HepG2 (cell line): ENCODE measurements around the gene TMC8. TPM values are rescaled to one million over a fixed set of nuclear protein-coding genes. Genes with fewer than 3 reads are reported as not detected.
A peak's percentile ranks its signal among the peaks of the same experiment; 100 is the strongest.

ENCODE experiments used
- BRD4 ChIP-seq: sonication (generic); formaldehyde crosslinking; IDR thresholded peaks from 2 replicates; pipeline ENCODE4 v1.4.0; 2020; ENCODE audit warnings: missing genetic modification reagents
- HOXD1 ChIP-seq: sonication (generic); formaldehyde crosslinking; IDR thresholded peaks from 2 replicates; pipeline ENCODE4 v1.5.0; 2020; ENCODE audit warnings: missing genetic modification reagents
- POLR2G ChIP-seq: fragments of 200-400 bp; formaldehyde crosslinking; IDR thresholded peaks from 2 replicates; pipeline ENCODE4 v1.6.1; 2018; ENCODE audit warnings: mild to moderate bottlenecking, low read depth, low read length, moderate library complexity
- SP2 ChIP-seq: sonication (generic); formaldehyde crosslinking; IDR thresholded peaks from 2 replicates; pipeline ENCODE4 v1.5.1; 2020; ENCODE audit warnings: mild to moderate bottlenecking, missing genetic modification reagents
- TMF1 ChIP-seq: sonication (generic); formaldehyde crosslinking; IDR thresholded peaks from 2 replicates; pipeline ENCODE4 v1.8.1; 2022; ENCODE audit warnings: low read depth, missing genetic modification reagents
- XRCC5 ChIP-seq: fragments of 200-400 bp; formaldehyde crosslinking; optimal IDR thresholded peaks from 2 replicates; pipeline ENCODE3; 2017; ENCODE audit warnings: mild to moderate bottlenecking, low read length
- ZBTB3 ChIP-seq: sonication (generic); formaldehyde crosslinking; IDR thresholded peaks from 2 replicates; pipeline ENCODE4 v1.4.0; 2020; ENCODE audit warnings: low read depth, mild to moderate bottlenecking, moderate library complexity, missing genetic modification reagents, borderline replicate concordance
- ZFP1 ChIP-seq: IDR thresholded peaks from 2 replicates; pipeline ENCODE4 v1.6.1; 2016
- ZMYM4 ChIP-seq: sonication (generic); formaldehyde crosslinking; IDR thresholded peaks from 2 replicates; pipeline ENCODE4 v1.8.1; 2023; ENCODE audit warnings: mild to moderate bottlenecking, missing genetic modification reagents
- ZNF713 ChIP-seq: sonication (generic); formaldehyde crosslinking; IDR thresholded peaks from 2 replicates; pipeline ENCODE4 v1.4.0; 2020; ENCODE audit warnings: mild to moderate bottlenecking, missing genetic modification reagents
- ZNF781 ChIP-seq: sonication (generic); formaldehyde crosslinking; IDR thresholded peaks from 2 replicates; pipeline ENCODE4 v1.5.1; 2020; ENCODE audit warnings: borderline replicate concordance, mild to moderate bottlenecking, missing genetic modification reagents; ENCODE audit errors: not compliant biosample characterization
- polyA plus RNA-seq, 8 experiments: library from polyadenylated mRNA; depleted of rRNA in 3 of 8; stranded (reverse) in 7 of 8; unstranded in 1 of 8; fragments of >200 nt; fragmentation: Illumina TruSeq in 4 of 8; extraction: Trizol in 4 of 8; gene quantifications; 2 replicates each; pipeline versions ENCODE4 v1.2.1 to v1.2.3, GENCODE V29; 2011 to 2016; ENCODE audit warnings: low read depth in 4 of 8, missing spikeins in 1 of 8, mixed read lengths in 1 of 8; ENCODE audit not compliant: insufficient read depth in 1 of 8
- total RNA-seq, 5 experiments: library from RNA; depleted of rRNA; stranded (reverse); fragments of >200 nt; fragmentation: Illumina TruSeq; extraction: Trizol; gene quantifications; 2 replicates each; pipeline ENCODE4 v1.2.3, GENCODE V29; 2016; ENCODE audit warnings: low read depth in 1 of 5
- TF ChIP-seq, protein P1 (sequence below): sonication (generic); formaldehyde crosslinking; IDR thresholded peaks from 2 replicates; pipeline ENCODE4 v1.5.0; 2020; ENCODE audit warnings: missing genetic modification reagents
- TF ChIP-seq, protein P2 (sequence below): sonication (generic); formaldehyde crosslinking; IDR thresholded peaks from 2 replicates; pipeline ENCODE4 v1.9.0; 2021; ENCODE audit warnings: mild to moderate bottlenecking, missing genetic modification reagents
- TF ChIP-seq, protein P3 (sequence below), 2 experiments: sonication (generic) in 1 of 2; formaldehyde crosslinking in 1 of 2; IDR thresholded peaks; 2 replicates each; pipeline versions ENCODE4 v1.6.1 to v1.9.0; 2014 to 2022; ENCODE audit warnings: antibody characterized with exemption in 1 of 2, borderline replicate concordance in 1 of 2, inconsistent platforms in 1 of 2, low read depth in 1 of 2, missing genetic modification reagents in 1 of 2
- TF ChIP-seq, protein P4 (sequence below): conservative IDR thresholded peaks from 2 replicates; pipeline ENCODE4 v1.6.1; 2018; ENCODE audit warnings: missing genetic modification reagents

TMC8 gene
- total and polyA plus RNA-seq, 2 of the 13 experiments (the other 11 are each of a cell fraction or from before 2014, with no cell fraction given) = 0.53 to 7.8 TPM

DNA sequence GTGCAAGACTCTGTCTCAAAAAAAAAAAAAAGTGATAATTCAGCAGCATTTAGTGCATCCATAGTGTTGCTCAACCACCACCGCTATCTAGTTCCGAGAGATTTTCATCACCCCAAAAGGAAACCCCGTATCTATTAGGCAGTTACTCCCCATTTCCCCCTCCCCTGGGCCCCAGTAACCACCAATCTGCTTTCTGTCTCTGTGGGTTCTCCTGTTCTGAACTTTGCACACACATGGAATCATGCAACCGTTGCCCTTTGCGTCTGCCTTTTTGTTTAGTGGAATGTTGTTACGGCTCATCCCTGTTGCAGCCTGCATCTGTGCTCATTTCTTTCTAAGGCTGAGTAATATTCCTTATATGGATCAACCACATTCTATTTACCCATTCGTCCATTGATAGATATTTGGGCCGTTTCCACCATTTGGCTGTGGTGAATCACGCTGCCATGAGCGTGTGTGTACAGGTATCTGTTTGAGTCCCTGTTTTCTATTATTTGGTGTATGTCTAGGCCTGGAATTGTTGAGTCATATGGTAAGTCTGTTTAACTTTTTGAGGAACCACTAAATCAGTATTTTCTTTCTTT lies 29.1 kb downstream of the TMC8 start (continued):
- TF ChIP-seq XRCC5 = peak; percentile 31
- TF ChIP-seq ZNF781 (CRISPR knock-in tag) = no peak
- 0 out of 2 replicates have a peak, but pooled peaks have one; percentile 14 for TF ChIP-seq ZFP1 (CRISPR knock-in tag)
- TF ChIP-seq ZBTB3 (CRISPR knock-in tag) = no peak
- TF ChIP-seq HOXD1 (CRISPR knock-in tag) = no peak
- TF ChIP-seq BRD4 (CRISPR knock-in tag) = no peak
- TF ChIP-seq, protein P1, sequence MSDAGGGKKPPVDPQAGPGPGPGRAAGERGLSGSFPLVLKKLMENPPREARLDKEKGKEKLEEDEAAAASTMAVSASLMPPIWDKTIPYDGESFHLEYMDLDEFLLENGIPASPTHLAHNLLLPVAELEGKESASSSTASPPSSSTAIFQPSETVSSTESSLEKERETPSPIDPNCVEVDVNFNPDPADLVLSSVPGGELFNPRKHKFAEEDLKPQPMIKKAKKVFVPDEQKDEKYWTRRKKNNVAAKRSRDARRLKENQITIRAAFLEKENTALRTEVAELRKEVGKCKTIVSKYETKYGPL (CRISPR knock-in tag) = no peak
- TF ChIP-seq, protein P2, sequence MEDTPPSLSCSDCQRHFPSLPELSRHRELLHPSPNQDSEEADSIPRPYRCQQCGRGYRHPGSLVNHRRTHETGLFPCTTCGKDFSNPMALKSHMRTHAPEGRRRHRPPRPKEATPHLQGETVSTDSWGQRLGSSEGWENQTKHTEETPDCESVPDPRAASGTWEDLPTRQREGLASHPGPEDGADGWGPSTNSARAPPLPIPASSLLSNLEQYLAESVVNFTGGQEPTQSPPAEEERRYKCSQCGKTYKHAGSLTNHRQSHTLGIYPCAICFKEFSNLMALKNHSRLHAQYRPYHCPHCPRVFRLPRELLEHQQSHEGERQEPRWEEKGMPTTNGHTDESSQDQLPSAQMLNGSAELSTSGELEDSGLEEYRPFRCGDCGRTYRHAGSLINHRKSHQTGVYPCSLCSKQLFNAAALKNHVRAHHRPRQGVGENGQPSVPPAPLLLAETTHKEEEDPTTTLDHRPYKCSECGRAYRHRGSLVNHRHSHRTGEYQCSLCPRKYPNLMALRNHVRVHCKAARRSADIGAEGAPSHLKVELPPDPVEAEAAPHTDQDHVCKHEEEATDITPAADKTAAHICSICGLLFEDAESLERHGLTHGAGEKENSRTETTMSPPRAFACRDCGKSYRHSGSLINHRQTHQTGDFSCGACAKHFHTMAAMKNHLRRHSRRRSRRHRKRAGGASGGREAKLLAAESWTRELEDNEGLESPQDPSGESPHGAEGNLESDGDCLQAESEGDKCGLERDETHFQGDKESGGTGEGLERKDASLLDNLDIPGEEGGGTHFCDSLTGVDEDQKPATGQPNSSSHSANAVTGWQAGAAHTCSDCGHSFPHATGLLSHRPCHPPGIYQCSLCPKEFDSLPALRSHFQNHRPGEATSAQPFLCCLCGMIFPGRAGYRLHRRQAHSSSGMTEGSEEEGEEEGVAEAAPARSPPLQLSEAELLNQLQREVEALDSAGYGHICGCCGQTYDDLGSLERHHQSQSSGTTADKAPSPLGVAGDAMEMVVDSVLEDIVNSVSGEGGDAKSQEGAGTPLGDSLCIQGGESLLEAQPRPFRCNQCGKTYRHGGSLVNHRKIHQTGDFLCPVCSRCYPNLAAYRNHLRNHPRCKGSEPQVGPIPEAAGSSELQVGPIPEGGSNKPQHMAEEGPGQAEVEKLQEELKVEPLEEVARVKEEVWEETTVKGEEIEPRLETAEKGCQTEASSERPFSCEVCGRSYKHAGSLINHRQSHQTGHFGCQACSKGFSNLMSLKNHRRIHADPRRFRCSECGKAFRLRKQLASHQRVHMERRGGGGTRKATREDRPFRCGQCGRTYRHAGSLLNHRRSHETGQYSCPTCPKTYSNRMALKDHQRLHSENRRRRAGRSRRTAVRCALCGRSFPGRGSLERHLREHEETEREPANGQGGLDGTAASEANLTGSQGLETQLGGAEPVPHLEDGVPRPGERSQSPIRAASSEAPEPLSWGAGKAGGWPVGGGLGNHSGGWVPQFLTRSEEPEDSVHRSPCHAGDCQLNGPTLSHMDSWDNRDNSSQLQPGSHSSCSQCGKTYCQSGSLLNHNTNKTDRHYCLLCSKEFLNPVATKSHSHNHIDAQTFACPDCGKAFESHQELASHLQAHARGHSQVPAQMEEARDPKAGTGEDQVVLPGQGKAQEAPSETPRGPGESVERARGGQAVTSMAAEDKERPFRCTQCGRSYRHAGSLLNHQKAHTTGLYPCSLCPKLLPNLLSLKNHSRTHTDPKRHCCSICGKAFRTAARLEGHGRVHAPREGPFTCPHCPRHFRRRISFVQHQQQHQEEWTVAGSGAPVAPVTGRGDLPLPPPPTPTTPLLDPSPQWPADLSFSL (CRISPR knock-in tag) = no peak
- TF ChIP-seq ZNF713 (CRISPR knock-in tag) = no peak
- no peak for TF ChIP-seq TMF1 (CRISPR knock-in tag)
- TF ChIP-seq, protein P3, sequence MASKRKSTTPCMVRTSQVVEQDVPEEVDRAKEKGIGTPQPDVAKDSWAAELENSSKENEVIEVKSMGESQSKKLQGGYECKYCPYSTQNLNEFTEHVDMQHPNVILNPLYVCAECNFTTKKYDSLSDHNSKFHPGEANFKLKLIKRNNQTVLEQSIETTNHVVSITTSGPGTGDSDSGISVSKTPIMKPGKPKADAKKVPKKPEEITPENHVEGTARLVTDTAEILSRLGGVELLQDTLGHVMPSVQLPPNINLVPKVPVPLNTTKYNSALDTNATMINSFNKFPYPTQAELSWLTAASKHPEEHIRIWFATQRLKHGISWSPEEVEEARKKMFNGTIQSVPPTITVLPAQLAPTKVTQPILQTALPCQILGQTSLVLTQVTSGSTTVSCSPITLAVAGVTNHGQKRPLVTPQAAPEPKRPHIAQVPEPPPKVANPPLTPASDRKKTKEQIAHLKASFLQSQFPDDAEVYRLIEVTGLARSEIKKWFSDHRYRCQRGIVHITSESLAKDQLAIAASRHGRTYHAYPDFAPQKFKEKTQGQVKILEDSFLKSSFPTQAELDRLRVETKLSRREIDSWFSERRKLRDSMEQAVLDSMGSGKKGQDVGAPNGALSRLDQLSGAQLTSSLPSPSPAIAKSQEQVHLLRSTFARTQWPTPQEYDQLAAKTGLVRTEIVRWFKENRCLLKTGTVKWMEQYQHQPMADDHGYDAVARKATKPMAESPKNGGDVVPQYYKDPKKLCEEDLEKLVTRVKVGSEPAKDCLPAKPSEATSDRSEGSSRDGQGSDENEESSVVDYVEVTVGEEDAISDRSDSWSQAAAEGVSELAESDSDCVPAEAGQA (IDR thresholded peaks at IDR 0.05; ENCODE audit: low read depth) = no peak
- TF ChIP-seq, protein P3 (CRISPR knock-in tag; IDR thresholded peaks at IDR 0.05; ENCODE audit: borderline replicate concordance) = no peak
- TF ChIP-seq SP2 (CRISPR knock-in tag) = no peak
- TF ChIP-seq POLR2G = no peak
- TF ChIP-seq, protein P4, sequence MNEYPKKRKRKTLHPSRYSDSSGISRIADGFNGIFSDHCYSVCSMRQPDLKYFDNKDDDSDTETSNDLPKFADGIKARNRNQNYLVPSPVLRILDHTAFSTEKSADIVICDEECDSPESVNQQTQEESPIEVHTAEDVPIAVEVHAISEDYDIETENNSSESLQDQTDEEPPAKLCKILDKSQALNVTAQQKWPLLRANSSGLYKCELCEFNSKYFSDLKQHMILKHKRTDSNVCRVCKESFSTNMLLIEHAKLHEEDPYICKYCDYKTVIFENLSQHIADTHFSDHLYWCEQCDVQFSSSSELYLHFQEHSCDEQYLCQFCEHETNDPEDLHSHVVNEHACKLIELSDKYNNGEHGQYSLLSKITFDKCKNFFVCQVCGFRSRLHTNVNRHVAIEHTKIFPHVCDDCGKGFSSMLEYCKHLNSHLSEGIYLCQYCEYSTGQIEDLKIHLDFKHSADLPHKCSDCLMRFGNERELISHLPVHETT (CRISPR knock-in tag) = no peak
- no peak for TF ChIP-seq ZMYM4 (CRISPR knock-in tag)
